ENCODE measurements around the gene TENM4.

GRCh38 chr11:78642979-78643675 is 797.7 kb downstream of the TENM4 start:
- TF ChIP-seq CTCF (IDR thresholded peaks at IDR 0.05) (no peak), ESRRA (IDR thresholded peaks at IDR 0.05; ENCODE audit: borderline replicate concordance, low read length) (no peak), RAD21 (conservative IDR thresholded peaks at IDR 0.05 in 1 of 2, IDR thresholded peaks at IDR 0.05 in 1 of 2) (no peak), EP300 (IDR thresholded peaks at IDR 0.05) (no peak), POLR2A (IDR thresholded peaks at IDR 0.05; ENCODE audit: low read length) (no peak), REST (IDR thresholded peaks at IDR 0.05) (no peak), NFE2L2 (conservative IDR thresholded peaks at IDR 0.05; ENCODE audit: low read length) (no peak), SMC3 (IDR thresholded peaks at IDR 0.05) (no peak), MAX (IDR thresholded peaks at IDR 0.05) (no peak), CEBPB (IDR thresholded peaks at IDR 0.05) (no peak), TP53 (CRISPR knock-in tag; IDR thresholded peaks at IDR 0.05) (no peak), HOXB13 (CRISPR knock-in tag; IDR thresholded peaks at IDR 0.05; ENCODE audit: low read depth) (no peak), NR3C1 (IDR thresholded peaks at IDR 0.05) (no peak)
